Measurements from ENCODE around the gene ARHGAP42. TPM values are rescaled to one million over a fixed set of nuclear protein-coding genes. Genes with fewer than 3 reads are reported as not detected.

The ARHGAP42 gene
- total RNA-seq, 4 donors from 2014 or later = 5.1 to 10.6 (median 8.0) TPM

DNA sequence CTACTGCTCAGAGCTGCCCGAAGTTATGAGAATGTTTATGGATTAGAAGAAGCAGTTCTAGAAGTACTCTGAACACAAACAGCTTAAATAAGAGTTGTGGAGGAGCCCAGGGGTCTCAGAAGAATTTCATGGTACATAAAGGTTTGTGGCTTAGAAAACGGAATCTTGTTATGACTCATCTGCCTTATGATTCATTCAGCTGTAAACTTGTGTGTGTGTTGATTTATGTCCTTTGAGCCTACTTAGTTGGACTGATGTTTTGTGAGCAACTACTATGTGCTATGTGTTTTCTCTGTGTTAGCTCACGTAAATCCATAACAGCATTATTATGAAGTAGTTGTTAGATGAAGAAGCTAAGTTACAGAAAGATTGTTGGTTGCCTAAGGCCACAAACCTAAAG is 238.8 kb downstream of the ARHGAP42 start:
- no peak for DNase-seq (ENCODE audit: extremely low spot score)
- intact Hi-C loops (cut with DNase I) = no loop called here

DNA sequence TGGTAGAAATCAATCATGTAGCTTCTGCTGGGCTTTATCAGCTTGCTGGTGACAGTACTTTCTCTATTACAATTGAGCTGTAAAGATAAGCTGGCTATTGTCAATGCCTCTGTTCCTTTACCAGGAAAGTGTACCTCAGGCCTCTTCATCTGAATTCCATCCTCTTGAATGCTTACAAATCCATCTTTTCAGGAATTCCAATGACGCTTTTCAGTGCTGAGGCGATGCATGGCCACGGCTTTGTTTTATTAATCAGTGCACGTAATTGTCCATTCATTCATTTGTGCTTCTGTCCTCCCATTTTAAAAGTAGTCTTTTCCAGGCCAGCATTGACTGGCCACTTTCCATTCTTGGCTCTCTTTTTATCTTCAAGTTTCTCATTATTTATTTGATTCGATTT is 240.5 kb downstream of the ARHGAP42 start:
- WGBS = 70% methylated on average over 5 of the region's 5 CpGs
- H3K27ac ChIP-seq (replicated peaks in 1 of 4) = no peak overlapping the region
- H3K36me3 ChIP-seq = no peaks in the 10 kb centered on the region
- peaks cover 0 to 5% (median 0%) of the 10 kb centered on the region in 4 donors for H3K4me1 ChIP-seq
- H3K9me3 ChIP-seq = no peaks in the 10 kb centered on the region
- no peak for DNase-seq (ENCODE audit: extremely low spot score)
- H3K27me3 ChIP-seq = no peaks in the 10 kb centered on the region
- intact Hi-C loops (cut with DNase I) = no loop called here
- H3K4me3 ChIP-seq = no peak overlapping the region
- TF ChIP-seq POLR2A (IDR thresholded peaks at IDR 0.05; ENCODE audit: low read depth) (no peak), EP300 (IDR thresholded peaks at IDR 0.05) (no peak), POLR2AphosphoS5 (IDR thresholded peaks at IDR 0.05) (no peak)
- TF ChIP-seq, protein P1, sequence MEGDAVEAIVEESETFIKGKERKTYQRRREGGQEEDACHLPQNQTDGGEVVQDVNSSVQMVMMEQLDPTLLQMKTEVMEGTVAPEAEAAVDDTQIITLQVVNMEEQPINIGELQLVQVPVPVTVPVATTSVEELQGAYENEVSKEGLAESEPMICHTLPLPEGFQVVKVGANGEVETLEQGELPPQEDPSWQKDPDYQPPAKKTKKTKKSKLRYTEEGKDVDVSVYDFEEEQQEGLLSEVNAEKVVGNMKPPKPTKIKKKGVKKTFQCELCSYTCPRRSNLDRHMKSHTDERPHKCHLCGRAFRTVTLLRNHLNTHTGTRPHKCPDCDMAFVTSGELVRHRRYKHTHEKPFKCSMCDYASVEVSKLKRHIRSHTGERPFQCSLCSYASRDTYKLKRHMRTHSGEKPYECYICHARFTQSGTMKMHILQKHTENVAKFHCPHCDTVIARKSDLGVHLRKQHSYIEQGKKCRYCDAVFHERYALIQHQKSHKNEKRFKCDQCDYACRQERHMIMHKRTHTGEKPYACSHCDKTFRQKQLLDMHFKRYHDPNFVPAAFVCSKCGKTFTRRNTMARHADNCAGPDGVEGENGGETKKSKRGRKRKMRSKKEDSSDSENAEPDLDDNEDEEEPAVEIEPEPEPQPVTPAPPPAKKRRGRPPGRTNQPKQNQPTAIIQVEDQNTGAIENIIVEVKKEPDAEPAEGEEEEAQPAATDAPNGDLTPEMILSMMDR (IDR thresholded peaks at IDR 0.05) = no peak

More for the DNA sequence above, 238.8 kb downstream of the ARHGAP42 start:
- no peak for TF ChIP-seq POLR2A (IDR thresholded peaks at IDR 0.05; ENCODE audit: low read depth)
- Histone ChIP-seq H3K4me3 (no peak overlapping the region), H3K9me3 (no peaks in the 10 kb centered on the region), H3K4me1 (peaks cover 0 to 5% (median 0%) of the 10 kb centered on the region in 4 donors), H3K27me3 (no peaks in the 10 kb centered on the region), H3K27ac (replicated peaks in 1 of 4) (no peak overlapping the region), H3K36me3 (no peaks in the 10 kb centered on the region)
- WGBS = 77% methylated on average over 3 of the region's 3 CpGs

DNA sequence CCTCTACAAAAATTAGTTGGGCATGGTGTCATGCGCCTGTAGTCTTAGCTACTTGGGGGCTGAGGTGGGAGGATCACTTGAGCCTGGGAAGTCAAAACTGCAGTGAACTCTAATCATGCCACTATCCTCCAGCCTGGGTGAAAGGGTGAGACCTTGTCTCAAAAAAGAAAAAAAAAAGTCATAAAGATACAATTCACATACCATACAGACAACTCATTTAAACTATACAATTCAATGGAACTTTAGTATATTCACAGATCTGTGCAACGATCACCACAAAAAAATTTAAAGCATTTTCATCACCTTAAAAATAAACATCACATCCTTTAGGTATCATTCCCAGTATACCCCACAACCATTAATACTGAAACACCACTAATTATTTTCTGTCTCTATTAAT is 241.3 kb downstream of the ARHGAP42 start:
- intact Hi-C loops (cut with DNase I) = no loop called here
- H3K36me3 ChIP-seq = no peaks in the 10 kb centered on the region
- no peaks in the 10 kb centered on the region for H3K27me3 ChIP-seq
- no peak for DNase-seq (ENCODE audit: extremely low spot score)
- no peaks in the 10 kb centered on the region for H3K4me1 ChIP-seq
- H3K9me3 ChIP-seq = no peaks in the 10 kb centered on the region
- H3K27ac ChIP-seq (replicated peaks in 1 of 4) = no peak overlapping the region
- WGBS = 94% methylated on average over 2 of the region's 2 CpGs
- TF ChIP-seq POLR2A (IDR thresholded peaks at IDR 0.05; ENCODE audit: low read depth) (no peak), POLR2AphosphoS5 (IDR thresholded peaks at IDR 0.05) (no peak), EP300 (IDR thresholded peaks at IDR 0.05) (no peak)
- TF ChIP-seq, protein P1 (IDR thresholded peaks at IDR 0.05) = no peak
- H3K4me3 ChIP-seq = no peak overlapping the region

DNA sequence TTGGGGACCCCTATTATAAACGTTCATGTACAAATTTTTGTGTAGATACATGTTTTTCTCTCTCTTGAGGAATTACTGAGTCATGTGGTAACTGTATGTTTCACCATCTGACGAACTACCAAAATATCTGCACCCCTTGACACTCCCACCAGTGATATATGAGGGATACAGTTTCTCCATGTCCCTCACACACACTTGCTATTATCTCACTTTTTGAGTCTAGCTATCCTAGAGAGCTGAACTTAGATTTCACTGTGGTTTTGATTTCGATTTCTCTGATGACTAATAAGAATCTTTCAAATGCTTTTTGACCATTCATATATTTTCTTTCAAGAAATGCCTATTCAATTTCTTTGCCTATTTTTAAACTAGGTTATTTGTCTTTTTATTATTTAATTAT is 242.3 kb downstream of the ARHGAP42 start:
- 49% methylated on average over 3 of the region's 3 CpGs for WGBS
- no peak overlapping the region for H3K4me3 ChIP-seq
- no peaks in the 10 kb centered on the region for H3K4me1 ChIP-seq
- no peaks in the 10 kb centered on the region for H3K36me3 ChIP-seq
- DNase-seq (ENCODE audit: extremely low spot score) = no peak
- intact Hi-C loops (cut with DNase I) = no loop called here
- TF ChIP-seq EP300 (IDR thresholded peaks at IDR 0.05) (no peak), POLR2A (IDR thresholded peaks at IDR 0.05; ENCODE audit: low read depth) (no peak), POLR2AphosphoS5 (IDR thresholded peaks at IDR 0.05) (no peak)
- TF ChIP-seq, protein P1 (IDR thresholded peaks at IDR 0.05) = no peak
- H3K9me3 ChIP-seq = no peaks in the 10 kb centered on the region
- no peaks in the 10 kb centered on the region for H3K27me3 ChIP-seq
- no peak overlapping the region for H3K27ac ChIP-seq (replicated peaks in 1 of 4)

DNA sequence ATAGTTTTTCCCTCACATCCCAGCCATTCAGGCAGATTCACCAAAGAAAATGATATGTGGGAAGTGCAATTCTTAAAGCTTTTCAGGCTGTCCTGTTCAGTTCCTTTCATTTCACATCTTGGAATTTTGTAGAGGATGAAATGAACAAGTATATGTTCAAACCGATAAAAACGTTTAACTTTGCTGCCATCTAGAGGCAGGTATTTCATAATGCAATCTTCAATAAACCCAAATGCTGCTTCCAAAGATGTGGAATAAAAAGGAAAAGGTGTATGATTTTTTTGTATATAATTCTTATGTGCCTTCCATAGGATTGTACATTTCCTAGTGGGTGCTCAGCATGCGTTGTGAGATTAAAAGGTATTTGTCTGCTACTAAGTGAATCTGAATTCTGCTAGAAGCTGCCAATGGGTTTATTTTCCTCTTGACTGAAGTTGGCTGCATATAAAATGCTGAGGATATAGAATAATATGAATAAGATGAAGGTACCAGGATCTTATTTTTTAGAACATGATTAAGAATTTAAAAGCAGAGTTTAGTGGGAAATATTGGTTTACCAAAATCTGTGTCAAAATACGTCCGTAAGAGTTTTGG is 243.2 kb downstream of the ARHGAP42 start:
- H3K9me3 ChIP-seq = no peaks in the 10 kb centered on the region
- no peak for TF ChIP-seq POLR2A (IDR thresholded peaks at IDR 0.05; ENCODE audit: low read depth)
- TF ChIP-seq, protein P1 (IDR thresholded peaks at IDR 0.05) = peak; percentile 59 to 76 (median 65)
- no peak overlapping the region for H3K4me3 ChIP-seq
- H3K4me1 ChIP-seq = no peaks in the 10 kb centered on the region
- H3K36me3 ChIP-seq = no peaks in the 10 kb centered on the region
- WGBS = 36% methylated on average over 5 of the region's 5 CpGs
- intact Hi-C loops (cut with DNase I) = loop anchor here (2.0 to 5.0 kb wide), 2 partner anchors 248 to 353 kb away; no protein-coding TSS in a partner anchor
- no peak overlapping the region for H3K27ac ChIP-seq (replicated peaks in 1 of 4)
- no peaks in the 10 kb centered on the region for H3K27me3 ChIP-seq
- DNase-seq (ENCODE audit: extremely low spot score) = no peak
